ENCODE measurements around the gene PLB1. TPM values are rescaled to one million over a fixed set of nuclear protein-coding genes. Genes with fewer than 3 reads are reported as not detected.

PLB1 gene
- polyA plus RNA-seq, 2 donors = 0.94 to 1.3 TPM

- Histone ChIP-seq H3K4me1 (ENCODE audit: control insufficient read depth in 2 of 2, insufficient read depth in 2 of 2, low read length in 1 of 2) (no peaks in the 10 kb centered on the region), H3K9me3 (ENCODE audit: control insufficient read depth in 2 of 2, insufficient read depth in 1 of 2, low read depth in 1 of 2, low read length in 1 of 2) (no peaks in the 10 kb centered on the region), H3K27ac (ENCODE audit: low read depth in 2 of 2, low read length in 1 of 2) (no peak overlapping the region), H3K4me3 (ENCODE audit: low read depth in 1 of 2, low read length in 2 of 2) (no peak overlapping the region), H3K36me3 (ENCODE audit: control insufficient read depth in 2 of 2, insufficient read depth in 2 of 2, low read length in 1 of 2) (no peaks in the 10 kb centered on the region), H3K27me3 (ENCODE audit: control insufficient read depth in 1 of 2, insufficient read depth in 2 of 2, low read length in 2 of 2) (no peaks in the 10 kb centered on the region)
- WGBS, 2 donors = 84 to 89% methylated on average over 7 of the region's 7 CpGs
These were observed 5.3 kb upstream of the PLB1 start for GRCh38 chr2:28490558-28490957.

GRCh38 chr2:28492282-28492681 is 3.6 kb upstream of the PLB1 start:
- Histone ChIP-seq H3K27ac (ENCODE audit: low read depth in 2 of 2, low read length in 1 of 2) (no peak overlapping the region), H3K4me3 (ENCODE audit: low read depth in 1 of 2, low read length in 2 of 2) (no peak overlapping the region)
- WGBS, 2 donors = 43 to 52% methylated on average over 1 of the region's 1 CpG

GRCh38 chr2:28493636-28494035 is 2.2 kb upstream of the PLB1 start:
- Histone ChIP-seq H3K9me3 (ENCODE audit: control insufficient read depth in 2 of 2, insufficient read depth in 1 of 2, low read depth in 1 of 2, low read length in 1 of 2) (no peaks in the 10 kb centered on the region), H3K4me3 (ENCODE audit: low read depth in 1 of 2, low read length in 2 of 2) (no peak overlapping the region), H3K27me3 (ENCODE audit: control insufficient read depth in 1 of 2, insufficient read depth in 2 of 2, low read length in 2 of 2) (peaks cover 0 to 2% of the 10 kb centered on the region in 2 donors), H3K27ac (ENCODE audit: low read depth in 2 of 2, low read length in 1 of 2) (no peak overlapping the region), H3K36me3 (ENCODE audit: control insufficient read depth in 2 of 2, insufficient read depth in 2 of 2, low read length in 1 of 2) (no peaks in the 10 kb centered on the region), H3K4me1 (ENCODE audit: control insufficient read depth in 2 of 2, insufficient read depth in 2 of 2, low read length in 1 of 2) (no peaks in the 10 kb centered on the region)
- 93 to 94% methylated on average over 6 of the region's 6 CpGs for WGBS, 2 donors

More at GRCh38 chr2:28492282-28492681, 3.6 kb upstream of the PLB1 start:
- no peaks in the 10 kb centered on the region for H3K9me3 ChIP-seq (ENCODE audit: control insufficient read depth in 2 of 2, insufficient read depth in 1 of 2, low read depth in 1 of 2, low read length in 1 of 2)
- H3K36me3 ChIP-seq (ENCODE audit: control insufficient read depth in 2 of 2, insufficient read depth in 2 of 2, low read length in 1 of 2) = no peaks in the 10 kb centered on the region
- H3K27me3 ChIP-seq (ENCODE audit: control insufficient read depth in 1 of 2, insufficient read depth in 2 of 2, low read length in 2 of 2) = peaks cover 0 to 2% of the 10 kb centered on the region in 2 donors
- H3K4me1 ChIP-seq (ENCODE audit: control insufficient read depth in 2 of 2, insufficient read depth in 2 of 2, low read length in 1 of 2) = no peaks in the 10 kb centered on the region

GRCh38 chr2:28496781-28497180 is 921 bp downstream of the PLB1 start:
- H3K4me3 ChIP-seq (ENCODE audit: low read depth in 1 of 2, low read length in 2 of 2) = no peak overlapping the region
- H3K27ac ChIP-seq (ENCODE audit: low read depth in 2 of 2, low read length in 1 of 2) = no peak overlapping the region
- no peaks in the 10 kb centered on the region for H3K4me1 ChIP-seq (ENCODE audit: control insufficient read depth in 2 of 2, insufficient read depth in 2 of 2, low read length in 1 of 2)
- H3K9me3 ChIP-seq (ENCODE audit: control insufficient read depth in 2 of 2, insufficient read depth in 1 of 2, low read depth in 1 of 2, low read length in 1 of 2) = no peaks in the 10 kb centered on the region
- no peaks in the 10 kb centered on the region for H3K36me3 ChIP-seq (ENCODE audit: control insufficient read depth in 2 of 2, insufficient read depth in 2 of 2, low read length in 1 of 2)
- H3K27me3 ChIP-seq (ENCODE audit: control insufficient read depth in 1 of 2, insufficient read depth in 2 of 2, low read length in 2 of 2) = peaks cover 0 to 2% of the 10 kb centered on the region in 2 donors
- 58 to 70% methylated on average over 4 of the region's 4 CpGs for WGBS, 2 donors

DNA sequence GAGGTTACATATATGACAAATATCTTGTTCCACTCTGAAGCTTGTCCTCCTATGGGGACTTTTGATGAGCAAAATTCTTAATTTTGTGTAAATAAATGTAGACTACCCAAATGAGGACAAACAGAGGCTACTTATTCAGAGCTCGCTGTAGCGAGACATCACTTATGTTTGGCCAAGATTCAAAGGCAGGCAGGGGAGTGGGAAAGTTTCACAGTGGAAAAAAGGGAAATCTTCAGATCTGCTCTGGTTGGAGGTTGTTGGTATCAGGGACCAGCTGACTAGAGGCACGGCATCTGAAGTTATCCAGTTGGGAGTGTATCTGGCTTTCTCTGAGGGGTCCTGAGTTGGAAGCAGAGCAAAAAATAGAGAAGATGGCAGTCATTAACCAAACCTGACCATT is 1.3 kb downstream of the PLB1 start:
- H3K4me3 ChIP-seq (ENCODE audit: low read depth in 1 of 2, low read length in 2 of 2) = no peak overlapping the region
- H3K27ac ChIP-seq (ENCODE audit: low read depth in 2 of 2, low read length in 1 of 2) = no peak overlapping the region
- no peaks in the 10 kb centered on the region for H3K9me3 ChIP-seq (ENCODE audit: control insufficient read depth in 2 of 2, insufficient read depth in 1 of 2, low read depth in 1 of 2, low read length in 1 of 2)
- no peaks in the 10 kb centered on the region for H3K36me3 ChIP-seq (ENCODE audit: control insufficient read depth in 2 of 2, insufficient read depth in 2 of 2, low read length in 1 of 2)
- peaks cover 0 to 2% of the 10 kb centered on the region in 2 donors for H3K27me3 ChIP-seq (ENCODE audit: control insufficient read depth in 1 of 2, insufficient read depth in 2 of 2, low read length in 2 of 2)
- WGBS, 2 donors = 86 to 87% methylated on average over 3 of the region's 3 CpGs
- H3K4me1 ChIP-seq (ENCODE audit: control insufficient read depth in 2 of 2, insufficient read depth in 2 of 2, low read length in 1 of 2) = no peaks in the 10 kb centered on the region

GRCh38 chr2:28499282-28499681 is 3.4 kb downstream of the PLB1 start:
- Histone ChIP-seq H3K4me3 (ENCODE audit: low read depth in 1 of 2, low read length in 2 of 2) (no peak overlapping the region), H3K9me3 (ENCODE audit: control insufficient read depth in 2 of 2, insufficient read depth in 1 of 2, low read depth in 1 of 2, low read length in 1 of 2) (no peaks in the 10 kb centered on the region), H3K27ac (ENCODE audit: low read depth in 2 of 2, low read length in 1 of 2) (no peak overlapping the region), H3K4me1 (ENCODE audit: control insufficient read depth in 2 of 2, insufficient read depth in 2 of 2, low read length in 1 of 2) (no peaks in the 10 kb centered on the region), H3K36me3 (ENCODE audit: control insufficient read depth in 2 of 2, insufficient read depth in 2 of 2, low read length in 1 of 2) (no peaks in the 10 kb centered on the region), H3K27me3 (ENCODE audit: control insufficient read depth in 1 of 2, insufficient read depth in 2 of 2, low read length in 2 of 2) (peaks cover 0 to 2% of the 10 kb centered on the region in 2 donors)
- 82 to 88% methylated on average over 5 of the region's 5 CpGs for WGBS, 2 donors

- Histone ChIP-seq H3K4me3 (ENCODE audit: low read depth in 1 of 2, low read length in 2 of 2) (no peak overlapping the region), H3K27me3 (ENCODE audit: control insufficient read depth in 1 of 2, insufficient read depth in 2 of 2, low read length in 2 of 2) (no peaks in the 10 kb centered on the region), H3K9me3 (ENCODE audit: control insufficient read depth in 2 of 2, insufficient read depth in 1 of 2, low read depth in 1 of 2, low read length in 1 of 2) (no peaks in the 10 kb centered on the region), H3K4me1 (ENCODE audit: control insufficient read depth in 2 of 2, insufficient read depth in 2 of 2, low read length in 1 of 2) (no peaks in the 10 kb centered on the region), H3K27ac (ENCODE audit: low read depth in 2 of 2, low read length in 1 of 2) (no peak overlapping the region), H3K36me3 (ENCODE audit: control insufficient read depth in 2 of 2, insufficient read depth in 2 of 2, low read length in 1 of 2) (no peaks in the 10 kb centered on the region)
- 60 to 64% methylated on average over 4 of the region's 4 CpGs for WGBS, 2 donors
These were observed 9.5 kb downstream of the PLB1 start for GRCh38 chr2:28505361-28505760.

- WGBS, 2 donors = 90 to 96% methylated on average over 5 of the region's 5 CpGs
- no peaks in the 10 kb centered on the region for H3K4me1 ChIP-seq (ENCODE audit: control insufficient read depth in 2 of 2, insufficient read depth in 2 of 2, low read length in 1 of 2)
- H3K27ac ChIP-seq (ENCODE audit: low read depth in 2 of 2, low read length in 1 of 2) = no peak overlapping the region
- no peak overlapping the region for H3K4me3 ChIP-seq (ENCODE audit: low read depth in 1 of 2, low read length in 2 of 2)
- H3K36me3 ChIP-seq (ENCODE audit: control insufficient read depth in 2 of 2, insufficient read depth in 2 of 2, low read length in 1 of 2) = no peaks in the 10 kb centered on the region
- H3K27me3 ChIP-seq (ENCODE audit: control insufficient read depth in 1 of 2, insufficient read depth in 2 of 2, low read length in 2 of 2) = no peaks in the 10 kb centered on the region
- H3K9me3 ChIP-seq (ENCODE audit: control insufficient read depth in 2 of 2, insufficient read depth in 1 of 2, low read depth in 1 of 2, low read length in 1 of 2) = no peaks in the 10 kb centered on the region
These were observed 10.5 kb downstream of the PLB1 start for GRCh38 chr2:28506112-28506910.

DNA sequence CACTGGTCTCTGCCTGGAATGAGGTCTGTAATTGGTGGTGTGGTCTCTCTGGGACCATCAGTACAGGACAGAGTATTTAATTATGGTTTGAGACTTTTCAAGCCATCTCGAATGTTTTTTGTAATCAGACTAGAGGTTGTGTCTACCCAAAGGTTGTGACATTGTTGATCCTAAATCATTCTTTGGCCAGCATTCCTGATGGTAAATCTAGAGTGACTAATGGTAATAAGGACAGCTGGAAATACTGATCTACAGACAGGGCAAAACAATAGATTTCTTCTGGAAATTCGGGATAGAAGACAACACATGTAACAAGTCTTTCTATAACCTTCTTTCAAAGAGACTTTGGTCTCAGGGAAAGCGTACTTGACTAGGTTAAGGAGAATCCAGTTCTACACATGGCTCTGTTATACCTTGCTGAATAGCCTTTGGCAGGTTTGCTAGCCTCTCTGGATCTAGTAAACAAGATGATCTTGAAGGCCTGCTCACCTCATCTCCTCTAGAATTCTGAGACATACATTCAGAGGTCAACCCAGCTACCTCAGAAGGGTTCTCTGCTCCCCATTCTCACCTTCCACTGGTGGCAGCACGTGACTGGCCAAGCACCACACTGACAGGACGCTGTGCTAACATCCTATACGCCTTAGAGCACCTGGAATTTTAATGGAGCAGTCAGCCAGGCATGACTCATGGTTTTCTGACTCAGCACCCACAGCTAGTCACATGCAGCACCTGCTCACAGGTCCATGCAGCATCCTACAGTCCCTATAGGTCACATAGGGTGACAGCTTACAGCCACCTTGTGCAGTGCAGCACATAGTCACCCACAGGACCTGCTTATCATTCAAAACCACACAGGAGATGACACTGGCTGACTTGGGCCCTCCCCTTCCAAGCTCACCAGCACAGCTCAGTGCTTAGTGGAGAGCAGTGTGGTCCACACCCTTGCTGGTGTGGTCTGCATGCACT is 12.2 kb downstream of the PLB1 start:
- no peaks in the 10 kb centered on the region for H3K4me1 ChIP-seq (ENCODE audit: control insufficient read depth in 2 of 2, insufficient read depth in 2 of 2, low read length in 1 of 2)
- H3K9me3 ChIP-seq (ENCODE audit: control insufficient read depth in 2 of 2, insufficient read depth in 1 of 2, low read depth in 1 of 2, low read length in 1 of 2) = no peaks in the 10 kb centered on the region
- no peak overlapping the region for H3K4me3 ChIP-seq (ENCODE audit: low read depth in 1 of 2, low read length in 2 of 2)
- no peaks in the 10 kb centered on the region for H3K27me3 ChIP-seq (ENCODE audit: control insufficient read depth in 1 of 2, insufficient read depth in 2 of 2, low read length in 2 of 2)
- WGBS, 2 donors = 65 to 74% methylated on average over 6 of the region's 6 CpGs
- H3K27ac ChIP-seq (ENCODE audit: low read depth in 2 of 2, low read length in 1 of 2) = no peak overlapping the region
- no peaks in the 10 kb centered on the region for H3K36me3 ChIP-seq (ENCODE audit: control insufficient read depth in 2 of 2, insufficient read depth in 2 of 2, low read length in 1 of 2)

Data from esophagus (tissue), 2 donors.